SU-DHL-6 (cell line): ENCODE results near the gene YIPF7.

Experiments used
- CTCF ChIP-seq: fragments of 200-600 bp; sonication (generic); IDR thresholded peaks from one replicate; pipeline ENCODE4 v1.5.1; 2017; ENCODE audit warnings: antibody characterized with exemption, mild to moderate bottlenecking, low read length, moderate library complexity; ENCODE audit not compliant: insufficient read depth, poor library complexity, severe bottlenecking
- EZH2phosphoT487 ChIP-seq: fragments of 200-600 bp; sonication (generic), shearing (Covaris generic); conservative IDR thresholded peaks from 2 replicates; pipeline ENCODE4 v1.6.1; 2018; ENCODE audit warnings: mild to moderate bottlenecking, antibody characterized with exemption, low read length, moderate library complexity, mixed read lengths

- TF ChIP-seq CTCF (no peak), EZH2phosphoT487 (no peak)
Observed at GRCh38 chr4:44668526-44668925, 17.1 kb upstream of the YIPF7 start.
